HCT116 (cell line): ENCODE results near the gene C4orf50. TPM values are rescaled to one million over a fixed set of nuclear protein-coding genes. Genes with fewer than 3 reads are reported as not detected.

Experiments
- ATAC-seq: fragments of 200-7000 bp; cut with Tn5 transposase; 2 replicates; pipeline ENCODE4 v1.9.1; 2020; ENCODE audit warnings: mild to moderate bottlenecking, moderate library complexity
- BruUV-seq: library from RNA; stranded (reverse); fragments of 400-500 nt; replicated peaks from 2 replicates; lab custom pipeline; 2021; lab: Mats Ljungman, UMichigan
- CTCF ChIA-PET: fragments of 300-600 bp; sonication (Branson Sonifier 250); formaldehyde crosslinking; loops from one replicate; lab custom pipeline; 2021; ENCODE audit warnings: antibody characterized with exemption; lab: Charles Lee
- POLR2A ChIA-PET: fragments of 300-600, 350-600 bp; sonication (Branson Sonifier 250); formaldehyde crosslinking; loops from one replicate; lab custom pipeline; 2021; ENCODE audit warnings: antibody characterized with exemption; lab: Charles Lee
- RAD21 ChIA-PET, 2 experiments: fragments of 300-600 bp; sonication (Branson Sonifier 250); formaldehyde crosslinking; loops; one replicate each; lab custom pipeline; 2023; ENCODE audit warnings: low total read pairs in 2 of 2; ENCODE audit not compliant: uncharacterized antibody in 2 of 2, unreplicated experiment in 2 of 2, low non-redundant PET in 1 of 2; lab: Charles Lee
- DNase-seq: peaks from one replicate; pipeline ENCODE4 v3.0.0-alpha.2; 2010; ENCODE audit warnings: low read depth, low spot score
- H2AFZ ChIP-seq: fragments of 200-600 bp; shearing (Covaris generic), sonication (generic); 2 replicates; pipeline ENCODE4 v1.6.1; 2017; ENCODE audit warnings: low read depth, mixed run types, mixed read lengths, antibody characterized with exemption, low read length; ENCODE audit not compliant: poor library complexity, severe bottlenecking
- H3K27ac ChIP-seq: 2 replicates; pipeline ENCODE4 v1.5.1; 2012; ENCODE audit warnings: low read depth, low read length
- H3K27me3 ChIP-seq: fragments of 200-600 bp; sonication (generic); 2 replicates; pipeline ENCODE4 v1.6.1; 2016; ENCODE audit warnings: mixed run types, low read length, mixed read lengths; ENCODE audit not compliant: insufficient read depth
- H3K36me3 ChIP-seq, 2 experiments: fragments of 200-500 bp in 1 of 2; fragments of 200-600 bp in 1 of 2; sonication (Bioruptor generic) in 1 of 2; sonication (generic) in 1 of 2; 2 replicates each; pipeline versions ENCODE4 v1.5.1 to v1.6.1; 2014 to 2016; ENCODE audit warnings: low read length in 2 of 2, inconsistent platforms in 1 of 2, mixed read lengths in 1 of 2, mixed run types in 1 of 2; ENCODE audit not compliant: insufficient read depth in 2 of 2, control insufficient read depth in 1 of 2
- H3K4me1 ChIP-seq, 2 experiments: fragments of 200-600 bp in 1 of 2; sonication (generic) in 1 of 2; 2 replicates each; pipeline versions ENCODE4 v1.5.1 to v1.6.1; 2012 to 2017; ENCODE audit warnings: low read length in 2 of 2, inconsistent platforms in 1 of 2, mild to moderate bottlenecking in 1 of 2, mixed read lengths in 1 of 2, mixed run types in 1 of 2, moderate library complexity in 1 of 2; ENCODE audit not compliant: insufficient read depth in 2 of 2, control insufficient read depth in 1 of 2
- H3K4me2 ChIP-seq: fragments of 200-600 bp; sonication (generic); 2 replicates; pipeline ENCODE4 v1.6.1; 2017; ENCODE audit warnings: mixed run types, low read length, mixed read lengths
- H3K4me3 ChIP-seq, 2 experiments: fragments of 200-600 bp in 1 of 2; sonication (generic) in 1 of 2; replicated peaks in 1 of 2; 2 replicates each; pipeline ENCODE4 v1.5.1; 2011 to 2016; ENCODE audit warnings: low read length in 2 of 2, control low read depth in 1 of 2, low read depth in 1 of 2, mild to moderate bottlenecking in 1 of 2, mixed read lengths in 1 of 2, mixed run types in 1 of 2
- H3K79me2 ChIP-seq: fragments of 200-600 bp; sonication (generic); 2 replicates; pipeline ENCODE4 v1.6.1; 2017; ENCODE audit warnings: mild to moderate bottlenecking, mixed run types, low read length, moderate library complexity, mixed read lengths; ENCODE audit not compliant: insufficient read depth
- H3K9ac ChIP-seq: fragments of 200-600 bp; sonication (generic); 2 replicates; pipeline ENCODE4 v1.6.1; 2016; ENCODE audit warnings: low read length, mixed read lengths
- H3K9me2 ChIP-seq: fragments of 200-600 bp; sonication (generic), shearing (Covaris generic); 2 replicates; pipeline ENCODE4 v1.6.1; 2017; ENCODE audit warnings: mixed run types, mild to moderate bottlenecking, moderate library complexity; ENCODE audit not compliant: insufficient read depth
- H3K9me3 ChIP-seq, 2 experiments: fragments of 200-500 bp in 1 of 2; fragments of 200-600 bp in 1 of 2; sonication (Bioruptor generic) in 1 of 2; sonication (generic) in 1 of 2; 2 replicates each; pipeline ENCODE4 v1.6.1; 2014 to 2017; ENCODE audit warnings: low read length in 2 of 2, mixed read lengths in 2 of 2, inconsistent platforms in 1 of 2, low read depth in 1 of 2, mild to moderate bottlenecking in 1 of 2, mixed run types in 1 of 2, moderate library complexity in 1 of 2; ENCODE audit not compliant: control insufficient read depth in 1 of 2, insufficient read depth in 1 of 2
- H4K20me1 ChIP-seq: fragments of 200-600 bp; sonication (generic), shearing (Covaris generic); 2 replicates; pipeline ENCODE4 v1.6.1; 2017; ENCODE audit warnings: mixed run types, mild to moderate bottlenecking, moderate library complexity; ENCODE audit not compliant: insufficient read depth
- CBX3 ChIP-seq: IDR thresholded peaks from 2 replicates; pipeline ENCODE4 v1.6.1; 2012; ENCODE audit warnings: low read depth
- CEBPB ChIP-seq: IDR thresholded peaks from 2 replicates; pipeline ENCODE4 v1.6.1; 2012; ENCODE audit warnings: low read depth
- CTCF ChIP-seq, 3 experiments: fragments of 200-600 bp in 1 of 3; sonication (generic) in 1 of 3; IDR thresholded peaks in 2 of 3; conservative IDR thresholded peaks in 1 of 3; 2 replicates each; pipeline ENCODE4 v1.5.1; 2012 to 2017; ENCODE audit warnings: low read depth in 2 of 3, low read length in 2 of 3, antibody characterized with exemption in 1 of 3, borderline replicate concordance in 1 of 3, control low read depth in 1 of 3, mild to moderate bottlenecking in 1 of 3, mixed read lengths in 1 of 3, mixed run types in 1 of 3, moderate library complexity in 1 of 3; ENCODE audit not compliant: insufficient read depth in 1 of 3
- ELF1 ChIP-seq: IDR thresholded peaks from 2 replicates; pipeline ENCODE4 v1.6.1; 2012; ENCODE audit warnings: low read depth, borderline replicate concordance
- EZH2 ChIP-seq: fragments of 200-600 bp; sonication (generic); IDR thresholded peaks from 2 replicates; pipeline ENCODE4 v1.6.1; 2017; ENCODE audit warnings: antibody characterized with exemption, mixed run types
- EZH2phosphoT487 ChIP-seq: fragments of 200-600 bp; IDR thresholded peaks from 2 replicates; pipeline ENCODE4 v1.6.1; 2018; ENCODE audit warnings: antibody characterized with exemption, borderline replicate concordance
- FOSL1 ChIP-seq: IDR thresholded peaks from 2 replicates; pipeline ENCODE4 v1.6.1; 2012; ENCODE audit warnings: low read depth
- JUND ChIP-seq: IDR thresholded peaks from 2 replicates; pipeline ENCODE4 v1.6.1; 2012
- MAX ChIP-seq: IDR thresholded peaks from 2 replicates; pipeline ENCODE4 v1.6.1; 2012
- SRF ChIP-seq: IDR thresholded peaks from 2 replicates; pipeline ENCODE4 v1.6.1; 2012; ENCODE audit warnings: low read depth
- TCF7L2 ChIP-seq: IDR thresholded peaks from 2 replicates; pipeline ENCODE4 v1.7.0; 2011; ENCODE audit warnings: borderline replicate concordance, inconsistent platforms; ENCODE audit not compliant: insufficient read depth, insufficient read length; ENCODE audit errors: extremely low read depth
- ZFX ChIP-seq: fragments of 450-650 bp; IDR thresholded peaks from 2 replicates; pipeline ENCODE4 v1.6.1; 2017
- intact Hi-C: fragments of 100-400 bp; cut with micrococcal nuclease; formaldehyde crosslinking; loops from 2 replicates; pipeline ENCODE4 v1.10.0; 2022
- total RNA-seq: library from RNA; stranded (reverse); gene quantifications from one replicate; pipeline ENCODE4 v1.2.1, GENCODE V29; 2021; ENCODE audit not compliant: unreplicated experiment
- TF ChIP-seq, protein P1 (sequence below): IDR thresholded peaks from 2 replicates; pipeline ENCODE4 v1.6.1; 2011; ENCODE audit warnings: mild to moderate bottlenecking, low read length, moderate library complexity; ENCODE audit not compliant: insufficient replicate concordance; ENCODE audit errors: extremely low read depth
- TF ChIP-seq, protein P2 (sequence below): IDR thresholded peaks from 2 replicates; pipeline ENCODE4 v1.6.1; 2012; ENCODE audit warnings: low read depth

Gene C4orf50
- total RNA-seq, 1 experiment from 2014 or later = not detected

DNA sequence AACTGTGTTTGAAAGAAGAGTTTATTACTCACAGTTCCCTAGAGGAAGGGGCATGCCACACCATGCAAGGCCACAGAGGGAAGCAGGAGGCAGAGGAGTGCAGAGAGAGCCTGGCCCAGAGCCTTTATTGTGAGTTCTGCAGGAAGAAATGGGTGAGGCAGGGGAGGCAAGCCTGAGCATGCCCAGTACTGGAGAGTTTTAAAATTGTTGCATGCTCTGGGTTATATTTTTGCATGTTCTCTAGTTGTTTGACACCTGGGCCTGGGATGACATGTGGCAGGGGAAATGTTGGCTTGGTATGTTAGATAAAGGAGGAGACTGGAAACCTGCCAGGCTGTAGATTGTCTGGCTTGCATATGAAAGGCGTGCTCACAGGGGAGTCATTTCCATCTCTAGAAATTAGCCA lies 105.6 kb downstream of the C4orf50 start:
- peaks cover 18% of the 10 kb centered on the region; the same call in 1 of the 2 replicates for H3K27me3 ChIP-seq
- H3K9me3 ChIP-seq = 0 out of 4 replicates have a peak, but pooled peaks cover 0 to under 1% of the 10 kb centered on the region in 2 experiments
- no peaks in the 10 kb centered on the region for H3K79me2 ChIP-seq
- ATAC-seq (peak; percentile 46; the same call in 1 of the 2 replicates), DNase-seq (no peak)
- no peaks in the 10 kb centered on the region for H4K20me1 ChIP-seq
- intact Hi-C loops = no loop called here
- no peak overlapping the region for H3K4me2 ChIP-seq
- no peak overlapping the region for H2AFZ ChIP-seq
- CTCF ChIA-PET = no interaction called here
- no peak for TF ChIP-seq ZFX
- TF ChIP-seq EZH2 = no peak
- TF ChIP-seq JUND = no peak
- TF ChIP-seq, protein P1, sequence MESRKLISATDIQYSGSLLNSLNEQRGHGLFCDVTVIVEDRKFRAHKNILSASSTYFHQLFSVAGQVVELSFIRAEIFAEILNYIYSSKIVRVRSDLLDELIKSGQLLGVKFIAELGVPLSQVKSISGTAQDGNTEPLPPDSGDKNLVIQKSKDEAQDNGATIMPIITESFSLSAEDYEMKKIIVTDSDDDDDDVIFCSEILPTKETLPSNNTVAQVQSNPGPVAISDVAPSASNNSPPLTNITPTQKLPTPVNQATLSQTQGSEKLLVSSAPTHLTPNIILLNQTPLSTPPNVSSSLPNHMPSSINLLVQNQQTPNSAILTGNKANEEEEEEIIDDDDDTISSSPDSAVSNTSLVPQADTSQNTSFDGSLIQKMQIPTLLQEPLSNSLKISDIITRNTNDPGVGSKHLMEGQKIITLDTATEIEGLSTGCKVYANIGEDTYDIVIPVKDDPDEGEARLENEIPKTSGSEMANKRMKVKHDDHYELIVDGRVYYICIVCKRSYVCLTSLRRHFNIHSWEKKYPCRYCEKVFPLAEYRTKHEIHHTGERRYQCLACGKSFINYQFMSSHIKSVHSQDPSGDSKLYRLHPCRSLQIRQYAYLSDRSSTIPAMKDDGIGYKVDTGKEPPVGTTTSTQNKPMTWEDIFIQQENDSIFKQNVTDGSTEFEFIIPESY = no peak
- TF ChIP-seq MAX = no peak
- TF ChIP-seq TCF7L2 = no peak
- no peak for TF ChIP-seq CEBPB
- no peak for TF ChIP-seq CBX3
- no peak for TF ChIP-seq FOSL1
- no peak for TF ChIP-seq EZH2phosphoT487
- TF ChIP-seq, protein P2, sequence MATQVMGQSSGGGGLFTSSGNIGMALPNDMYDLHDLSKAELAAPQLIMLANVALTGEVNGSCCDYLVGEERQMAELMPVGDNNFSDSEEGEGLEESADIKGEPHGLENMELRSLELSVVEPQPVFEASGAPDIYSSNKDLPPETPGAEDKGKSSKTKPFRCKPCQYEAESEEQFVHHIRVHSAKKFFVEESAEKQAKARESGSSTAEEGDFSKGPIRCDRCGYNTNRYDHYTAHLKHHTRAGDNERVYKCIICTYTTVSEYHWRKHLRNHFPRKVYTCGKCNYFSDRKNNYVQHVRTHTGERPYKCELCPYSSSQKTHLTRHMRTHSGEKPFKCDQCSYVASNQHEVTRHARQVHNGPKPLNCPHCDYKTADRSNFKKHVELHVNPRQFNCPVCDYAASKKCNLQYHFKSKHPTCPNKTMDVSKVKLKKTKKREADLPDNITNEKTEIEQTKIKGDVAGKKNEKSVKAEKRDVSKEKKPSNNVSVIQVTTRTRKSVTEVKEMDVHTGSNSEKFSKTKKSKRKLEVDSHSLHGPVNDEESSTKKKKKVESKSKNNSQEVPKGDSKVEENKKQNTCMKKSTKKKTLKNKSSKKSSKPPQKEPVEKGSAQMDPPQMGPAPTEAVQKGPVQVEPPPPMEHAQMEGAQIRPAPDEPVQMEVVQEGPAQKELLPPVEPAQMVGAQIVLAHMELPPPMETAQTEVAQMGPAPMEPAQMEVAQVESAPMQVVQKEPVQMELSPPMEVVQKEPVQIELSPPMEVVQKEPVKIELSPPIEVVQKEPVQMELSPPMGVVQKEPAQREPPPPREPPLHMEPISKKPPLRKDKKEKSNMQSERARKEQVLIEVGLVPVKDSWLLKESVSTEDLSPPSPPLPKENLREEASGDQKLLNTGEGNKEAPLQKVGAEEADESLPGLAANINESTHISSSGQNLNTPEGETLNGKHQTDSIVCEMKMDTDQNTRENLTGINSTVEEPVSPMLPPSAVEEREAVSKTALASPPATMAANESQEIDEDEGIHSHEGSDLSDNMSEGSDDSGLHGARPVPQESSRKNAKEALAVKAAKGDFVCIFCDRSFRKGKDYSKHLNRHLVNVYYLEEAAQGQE = no peak
- TF ChIP-seq CTCF (IDR thresholded peaks at IDR 0.05 in 2 of 3, conservative IDR thresholded peaks at IDR 0.05 in 1 of 3; ENCODE audit: borderline replicate concordance in 1 of 3, insufficient read depth in 1 of 3, low read depth in 2 of 3, low read length in 2 of 3) = no peak
- TF ChIP-seq SRF = no peak
- no peak for TF ChIP-seq ELF1
- TF ChIP-seq, all 23 proteins: peak for 0
- BruUV-seq = no TSS peak
- no peaks in the 10 kb centered on the region for H3K9me2 ChIP-seq
- H3K36me3 ChIP-seq = no peaks in the 10 kb centered on the region
- RAD21 ChIA-PET = no interaction called here
- H3K4me3 ChIP-seq = no peak overlapping the region
- POLR2A ChIA-PET = no interaction called here
- no peak overlapping the region for H3K27ac ChIP-seq
- no peak overlapping the region for H3K9ac ChIP-seq
- H3K4me1 ChIP-seq = no peaks in the 10 kb centered on the region; a peak in 1 of 4 replicates
